Liver (tissue), 3 donors: ENCODE data around the gene SLC16A8.

Experiments
- CTCF ChIP-seq: fragments of 150-350 bp; IDR thresholded peaks from 2 replicates; pipeline ENCODE4 v1.5.1; 2017; ENCODE audit warnings: improper control_type of control experiment, low read depth, low read length; ENCODE audit not compliant: missing input control
- REST ChIP-seq: IDR thresholded peaks from 2 replicates; pipeline ENCODE4 v1.6.1; 2016; ENCODE audit warnings: antibody characterized with exemption, mild to moderate bottlenecking
- SP1 ChIP-seq: IDR thresholded peaks from 2 replicates; pipeline ENCODE4 v1.6.1; 2018; ENCODE audit warnings: antibody characterized with exemption, mild to moderate bottlenecking
- TF ChIP-seq, protein P1 (sequence below): IDR thresholded peaks from 2 replicates; pipeline ENCODE4 v1.6.1; 2016; ENCODE audit warnings: antibody characterized with exemption
- donor health status: healthy.
- donor health status: healthy.

DNA sequence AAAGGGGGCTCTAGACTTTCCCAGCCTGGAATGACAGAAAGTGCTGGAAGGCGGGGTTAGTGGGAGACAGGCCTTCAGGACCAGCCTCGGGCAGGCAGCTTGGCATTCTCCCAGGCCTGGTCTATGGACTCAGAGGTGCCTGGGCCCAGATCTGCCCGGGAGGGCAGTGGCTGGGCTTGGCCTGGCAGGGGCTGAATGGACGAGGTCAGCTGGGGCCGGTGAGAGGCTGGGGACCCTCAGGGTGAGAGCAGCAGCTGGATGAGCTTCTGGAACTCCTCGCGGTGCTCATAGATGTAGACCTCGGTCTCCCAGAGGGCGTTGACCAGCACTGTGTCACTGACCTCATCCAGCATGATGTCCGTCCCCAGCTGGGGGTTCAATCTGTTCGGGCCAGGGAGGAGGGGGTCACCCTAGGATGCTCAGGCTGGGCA lies 28.0 kb upstream of the SLC16A8 start:
- no peak for TF ChIP-seq CTCF
- TF ChIP-seq REST, result no peak
- TF ChIP-seq SP1, result no peak
- TF ChIP-seq, protein P1, sequence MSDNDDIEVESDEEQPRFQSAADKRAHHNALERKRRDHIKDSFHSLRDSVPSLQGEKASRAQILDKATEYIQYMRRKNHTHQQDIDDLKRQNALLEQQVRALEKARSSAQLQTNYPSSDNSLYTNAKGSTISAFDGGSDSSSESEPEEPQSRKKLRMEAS, result no peak
